SK-N-MC (cell line): ENCODE measurements around the gene SH3RF3.

Experiments used
- EZH2 ChIP-seq: fragments of 200-600 bp; sonication (generic); IDR thresholded peaks from one replicate; pipeline ENCODE4 v1.6.1; 2017; ENCODE audit warnings: antibody characterized with exemption
- FOXP2 ChIP-seq: optimal IDR thresholded peaks from 2 replicates; pipeline ENCODE3; 2011; ENCODE audit warnings: mild to moderate bottlenecking, moderate library complexity; ENCODE audit not compliant: insufficient read depth; ENCODE audit errors: extremely low read length, control extremely low read depth
- POLR2AphosphoS5 ChIP-seq: IDR thresholded peaks from 2 replicates; pipeline ENCODE4 v1.6.1; 2012; ENCODE audit warnings: mild to moderate bottlenecking, low read depth, low read length, borderline replicate concordance

GRCh38 chr2:109244304-109244582 lies 115.2 kb downstream of the SH3RF3 start:
- no peak for TF ChIP-seq EZH2
- no peak for TF ChIP-seq POLR2AphosphoS5
- TF ChIP-seq FOXP2, result no peak
